Measurements from ENCODE around the gene DHRS13. TPM values are rescaled to one million over a fixed set of nuclear protein-coding genes. Genes with fewer than 3 reads are reported as not detected.

The DHRS13 gene
- total and polyA plus RNA-seq, 10 of the 15 experiments (the other 5 are each of a cell fraction or from before 2014, with no cell fraction given), result 0.18 to 55.2 (median 31.3) TPM; not detected in 1

- TF ChIP-seq ZNF687 (IDR thresholded peaks at IDR 0.05), result no peak
- TF ChIP-seq IRF4 (IDR thresholded peaks at IDR 0.05; ENCODE audit: low read depth, low read length), result peak; percentile 18; the same call in 1 of the 2 replicates
- no peak for TF ChIP-seq PBX3 (IDR thresholded peaks at IDR 0.05; ENCODE audit: insufficient replicate concordance, low read depth, low read length)
- TF ChIP-seq ZNF592 (IDR thresholded peaks at IDR 0.05), result no peak
- TF ChIP-seq BCL3 (IDR thresholded peaks at IDR 0.05; ENCODE audit: borderline replicate concordance, insufficient read depth, low read depth, low read length, poor library complexity, severe bottlenecking), result peak; percentile 79
- TF ChIP-seq ZNF384 (IDR thresholded peaks at IDR 0.05; ENCODE audit: borderline replicate concordance, low read depth, low read length), result peak; percentile 54; the same call in 1 of the 2 replicates
- peak; percentile 36; the same call in 1 of the 2 replicates for TF ChIP-seq JUNB (IDR thresholded peaks at IDR 0.05)
- TF ChIP-seq YY1 (IDR thresholded peaks at IDR 0.05; ENCODE audit: low read depth, low read length), result peak; percentile 54; the same call in 1 of the 2 replicates
- no peak for TF ChIP-seq POLR2A (IDR thresholded peaks at IDR 0.05; ENCODE audit: low read depth, low read length)
- no peak for TF ChIP-seq TCF3 (IDR thresholded peaks at IDR 0.05; ENCODE audit: borderline replicate concordance, insufficient read depth, low read depth, low read length)
- TF ChIP-seq RBBP5 (conservative IDR thresholded peaks at IDR 0.05), result no peak
- TF ChIP-seq MXI1 (IDR thresholded peaks at IDR 0.05; ENCODE audit: low read depth, low read length), result no peak
- TF ChIP-seq RCOR1 (conservative IDR thresholded peaks at IDR 0.05; ENCODE audit: low read depth, low read length), result 0 out of 2 replicates have a peak, but pooled peaks have one; percentile 54
- TF ChIP-seq REST (IDR thresholded peaks at IDR 0.05; ENCODE audit: low read depth, low read length), result no peak
- TF ChIP-seq ZNF207 (IDR thresholded peaks at IDR 0.05; ENCODE audit: borderline replicate concordance), result no peak
- TF ChIP-seq POLR2AphosphoS2 (IDR thresholded peaks at IDR 0.05; ENCODE audit: low read depth, low read length), result no peak
These were observed 10.9 kb downstream of the DHRS13 start (continued) for GRCh38 chr17:28892024-28892423.

Data from GM12878 (cell line).